Measurements from ENCODE around the gene TMEM51. TPM values are rescaled to one million over a fixed set of nuclear protein-coding genes. Genes with fewer than 3 reads are reported as not detected.

TMEM51 gene
- total RNA-seq, 1 donor from 2014 or later = 1.9 TPM

- DNase-seq (ENCODE audit: low spot score) = peak; percentile 42
- Mint-ChIP-seq H3K27me3 (ENCODE audit: low read depth) (no peaks in the 10 kb centered on the region), H3K36me3 (ENCODE audit: low read depth) (no peaks in the 10 kb centered on the region), H3K9me3 (ENCODE audit: low read depth) (no peaks in the 10 kb centered on the region), H3K4me1 (ENCODE audit: low read depth) (peaks cover 7% of the 10 kb centered on the region), H3K27ac (ENCODE audit: unreplicated experiment) (no peak overlapping the region), H3K4me3 (ENCODE audit: unreplicated experiment) (no peak overlapping the region)
- no peak for TF ChIP-seq CTCF (IDR thresholded peaks at IDR 0.05)
Measured at GRCh38 chr1:15196069-15196468, 42.5 kb downstream of the TMEM51 start.

GRCh38 chr1:15196807-15197530 lies 43.4 kb downstream of the TMEM51 start:
- peak; percentile 30 for DNase-seq (ENCODE audit: low spot score)
- Mint-ChIP-seq H3K4me3 (ENCODE audit: unreplicated experiment) (no peak overlapping the region), H3K4me1 (ENCODE audit: low read depth) (peaks cover 7% of the 10 kb centered on the region), H3K27ac (ENCODE audit: unreplicated experiment) (no peak overlapping the region), H3K36me3 (ENCODE audit: low read depth) (no peaks in the 10 kb centered on the region), H3K9me3 (ENCODE audit: low read depth) (no peaks in the 10 kb centered on the region), H3K27me3 (ENCODE audit: low read depth) (no peaks in the 10 kb centered on the region)
- no peak for TF ChIP-seq CTCF (IDR thresholded peaks at IDR 0.05)

- Mint-ChIP-seq H3K36me3 (ENCODE audit: low read depth) (no peaks in the 10 kb centered on the region), H3K4me3 (ENCODE audit: unreplicated experiment) (no peak overlapping the region), H3K27me3 (ENCODE audit: low read depth) (peaks cover 2% of the 10 kb centered on the region), H3K9me3 (ENCODE audit: low read depth) (no peaks in the 10 kb centered on the region), H3K27ac (ENCODE audit: unreplicated experiment) (no peak overlapping the region), H3K4me1 (ENCODE audit: low read depth) (peaks cover 7% of the 10 kb centered on the region)
- no peak for TF ChIP-seq CTCF (IDR thresholded peaks at IDR 0.05)
- DNase-seq (ENCODE audit: low spot score) = peak; percentile 49
Measured at GRCh38 chr1:15197591-15198447, 44.3 kb downstream of the TMEM51 start.

GRCh38 chr1:15198684-15199083 lies 45.1 kb downstream of the TMEM51 start:
- peaks cover 7% of the 10 kb centered on the region for H3K4me1 Mint-ChIP-seq (ENCODE audit: low read depth)

More at GRCh38 chr1:15198684-15199083, 45.1 kb downstream of the TMEM51 start:
- Mint-ChIP-seq H3K4me3 (ENCODE audit: unreplicated experiment) (no peak overlapping the region), H3K27ac (ENCODE audit: unreplicated experiment) (no peak overlapping the region), H3K36me3 (ENCODE audit: low read depth) (no peaks in the 10 kb centered on the region), H3K27me3 (ENCODE audit: low read depth) (peaks cover 5% of the 10 kb centered on the region), H3K9me3 (ENCODE audit: low read depth) (no peaks in the 10 kb centered on the region)
- DNase-seq (ENCODE audit: low spot score) = peak; percentile 22
- no peak for TF ChIP-seq CTCF (IDR thresholded peaks at IDR 0.05)

All from chondrocyte (in vitro differentiated cells).